GM19328 (cell line): Measurements from ENCODE around the gene KCNH1.
"Not testable (repeated sequence)": the region's sequence is repeated elsewhere in the genome, so short reads cannot be mapped to it uniquely, and the experiment has no call there.

Experiments used
- ATAC-seq: cut with Tn5 transposase; IDR thresholded peaks from one replicate; pipeline ENCODE4 v1.9.1; 2021; ENCODE audit warnings: mild to moderate bottlenecking, moderate library complexity; ENCODE audit not compliant: unreplicated experiment

Gene KCNH1

DNA sequence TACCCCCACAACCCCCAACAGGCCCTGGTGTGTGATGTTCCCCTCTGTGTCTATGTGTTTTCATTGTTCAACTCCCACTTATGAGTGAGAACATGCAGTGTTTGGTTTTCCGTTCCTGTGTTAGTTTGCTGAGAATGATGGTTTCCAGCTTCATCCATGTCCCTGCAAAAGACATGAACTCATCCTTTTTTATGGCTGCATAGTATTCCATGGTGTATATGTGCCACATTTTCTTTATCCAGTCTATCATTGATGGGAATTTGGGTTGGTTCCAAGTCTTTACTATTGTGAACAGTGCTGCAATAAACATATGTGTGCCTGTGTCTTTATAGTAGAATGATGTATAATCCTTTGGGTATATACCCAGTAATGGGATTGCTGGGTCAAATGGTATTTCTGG, 122.8 kb downstream of the KCNH1 start:
- ATAC-seq = not testable (repeated sequence)

DNA sequence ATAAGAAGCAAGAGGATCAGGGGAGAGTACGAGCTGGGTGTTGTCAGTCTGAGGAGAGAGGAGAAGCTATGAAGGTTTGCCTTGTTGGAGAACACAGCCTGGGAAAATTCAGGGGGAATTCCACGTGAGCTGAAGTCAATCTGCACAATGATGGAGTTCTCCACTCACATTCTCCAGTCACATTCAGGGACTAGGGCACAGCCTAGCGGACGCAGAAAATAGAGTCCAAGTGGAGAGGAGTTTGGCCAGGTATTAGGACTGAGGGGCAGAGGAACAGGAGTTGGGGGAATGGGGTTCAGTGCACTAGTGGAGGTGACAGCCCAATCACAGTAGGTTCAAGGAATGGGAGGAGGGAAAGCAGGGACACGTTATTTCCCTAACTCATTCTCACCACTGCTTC, 124.0 kb downstream of the KCNH1 start:
- no peak for ATAC-seq

DNA sequence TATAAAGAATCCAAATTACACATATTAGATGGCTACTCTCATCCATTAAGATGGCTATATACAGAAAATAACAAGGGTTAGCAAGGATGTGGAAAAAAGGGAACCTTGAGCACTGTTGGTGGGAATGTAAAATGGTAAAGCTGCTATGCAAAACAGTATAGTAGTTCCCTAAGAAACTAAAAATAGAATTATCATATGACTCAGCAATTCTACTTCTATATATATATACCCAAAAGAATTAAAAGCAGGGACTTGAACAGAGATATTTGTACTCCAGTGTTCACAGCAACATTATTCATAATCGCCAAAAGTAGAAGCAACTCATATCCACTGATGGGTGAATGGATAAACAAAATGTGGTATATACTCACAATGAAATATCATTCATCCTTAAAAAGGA, 126.1 kb downstream of the KCNH1 start:
- no peak for ATAC-seq

DNA sequence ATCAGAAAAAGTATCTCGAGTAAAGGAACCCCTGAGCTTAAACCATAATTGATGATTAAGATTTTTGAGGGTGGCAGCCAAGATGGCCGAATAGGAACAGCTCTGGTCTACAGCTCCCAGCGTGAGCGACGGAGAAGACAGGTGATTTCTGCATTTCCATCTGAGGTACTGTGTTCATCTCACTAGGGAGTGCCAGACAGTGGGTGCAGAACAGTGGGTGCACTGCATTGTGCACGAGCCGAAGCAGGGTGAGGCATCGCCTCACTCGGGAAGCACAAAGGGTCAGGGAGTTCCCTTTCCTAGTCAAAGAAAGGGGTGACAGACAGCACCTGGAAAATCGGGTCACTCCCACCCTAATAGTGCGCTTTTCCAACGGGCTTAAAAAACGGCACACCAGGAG, 138.0 kb downstream of the KCNH1 start:
- ATAC-seq = not testable (repeated sequence)

DNA sequence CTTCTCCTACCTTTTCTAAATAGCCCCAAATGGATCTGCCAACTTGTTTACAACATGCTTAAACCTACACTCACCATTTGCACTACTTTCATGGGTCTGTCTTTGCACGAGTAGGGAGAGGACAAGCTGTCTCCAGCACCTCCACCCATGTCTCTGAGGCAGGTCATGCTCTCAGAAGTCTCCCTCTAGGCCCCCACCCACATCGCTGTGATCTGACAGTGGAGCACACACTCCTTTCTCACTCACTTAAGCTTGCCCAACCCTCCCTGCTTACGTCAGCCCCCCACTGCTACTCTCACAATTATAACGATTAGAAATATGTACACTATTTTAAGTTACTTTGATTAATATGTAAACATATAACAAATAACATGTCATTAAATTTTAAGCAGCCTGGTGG, 141.1 kb downstream of the KCNH1 start:
- ATAC-seq = no peak

DNA sequence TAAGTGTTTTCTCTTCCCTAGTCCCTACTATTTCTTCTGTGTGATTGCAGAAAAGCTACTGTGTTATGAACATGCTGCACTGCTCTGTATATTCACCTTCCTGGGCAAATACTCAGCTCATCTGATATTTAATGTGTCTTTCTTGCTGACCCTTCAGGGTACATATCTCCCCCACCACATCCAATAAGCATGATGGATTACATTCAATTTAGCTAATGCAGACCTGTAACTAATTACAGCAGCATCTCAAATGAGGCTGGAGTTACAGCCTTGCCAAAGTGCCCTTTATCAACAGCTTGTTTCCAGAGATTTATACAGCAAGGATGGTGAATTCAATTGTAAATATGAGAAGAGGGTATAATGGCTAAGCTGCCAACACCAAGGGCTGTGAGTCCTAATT, 144.0 kb downstream of the KCNH1 start:
- ATAC-seq = no peak

DNA sequence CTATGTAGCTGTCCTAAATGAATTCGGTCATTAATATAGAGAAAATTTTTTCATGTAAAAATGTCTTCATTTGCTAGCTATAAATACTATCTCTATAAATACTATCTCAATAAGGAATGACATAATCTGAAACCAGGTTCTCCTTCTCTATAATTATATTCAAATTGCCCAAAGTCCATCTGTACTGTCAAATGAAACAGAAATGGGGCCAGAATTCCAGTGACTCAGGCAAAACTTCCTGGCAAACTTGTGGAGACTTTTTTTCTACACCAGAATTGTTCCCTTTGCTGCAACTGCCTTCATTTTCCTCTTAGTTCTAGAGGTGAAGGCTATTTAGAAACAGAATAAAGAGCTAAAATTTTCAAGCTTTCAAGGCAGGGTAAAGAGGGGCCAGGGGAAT, 152.5 kb downstream of the KCNH1 start:
- ATAC-seq = no peak

DNA sequence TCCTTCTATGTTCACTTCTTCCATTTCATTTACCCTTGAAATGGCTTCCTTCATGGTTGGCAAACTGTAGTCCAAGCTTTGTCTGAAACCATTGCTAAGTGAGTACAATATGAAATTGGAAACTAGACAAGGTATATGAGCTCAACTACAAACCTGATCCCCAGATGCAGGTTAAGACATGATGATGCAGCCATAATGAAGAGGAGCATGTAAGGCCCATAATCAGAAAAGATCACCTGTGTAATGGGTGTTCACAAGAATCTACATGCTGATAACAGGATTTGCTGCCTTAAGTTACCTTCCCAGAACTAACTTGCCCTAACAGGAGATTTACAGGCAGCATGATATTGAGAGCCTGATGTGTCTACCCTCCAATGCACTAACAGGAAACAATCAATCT, 153.9 kb downstream of the KCNH1 start:
- ATAC-seq = no peak

DNA sequence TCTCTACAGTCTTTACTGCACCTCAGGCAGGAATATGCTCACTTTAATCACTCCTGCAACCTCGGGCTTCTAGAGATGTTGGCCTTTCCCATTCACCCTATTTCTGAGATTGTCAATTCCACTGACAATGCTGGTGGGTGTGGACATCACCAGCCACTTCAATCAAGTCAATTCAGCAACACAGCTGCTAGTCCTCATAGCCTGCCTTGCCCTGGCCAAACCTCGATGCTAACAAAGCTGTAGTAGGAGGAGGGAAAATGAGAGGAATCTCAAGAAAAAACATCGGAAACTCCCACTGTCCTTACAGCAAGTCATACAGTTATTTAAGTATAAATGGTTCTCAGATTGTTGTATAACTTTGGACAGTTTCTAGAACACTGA, 155.0 kb downstream of the KCNH1 start:
- ATAC-seq = no peak

DNA sequence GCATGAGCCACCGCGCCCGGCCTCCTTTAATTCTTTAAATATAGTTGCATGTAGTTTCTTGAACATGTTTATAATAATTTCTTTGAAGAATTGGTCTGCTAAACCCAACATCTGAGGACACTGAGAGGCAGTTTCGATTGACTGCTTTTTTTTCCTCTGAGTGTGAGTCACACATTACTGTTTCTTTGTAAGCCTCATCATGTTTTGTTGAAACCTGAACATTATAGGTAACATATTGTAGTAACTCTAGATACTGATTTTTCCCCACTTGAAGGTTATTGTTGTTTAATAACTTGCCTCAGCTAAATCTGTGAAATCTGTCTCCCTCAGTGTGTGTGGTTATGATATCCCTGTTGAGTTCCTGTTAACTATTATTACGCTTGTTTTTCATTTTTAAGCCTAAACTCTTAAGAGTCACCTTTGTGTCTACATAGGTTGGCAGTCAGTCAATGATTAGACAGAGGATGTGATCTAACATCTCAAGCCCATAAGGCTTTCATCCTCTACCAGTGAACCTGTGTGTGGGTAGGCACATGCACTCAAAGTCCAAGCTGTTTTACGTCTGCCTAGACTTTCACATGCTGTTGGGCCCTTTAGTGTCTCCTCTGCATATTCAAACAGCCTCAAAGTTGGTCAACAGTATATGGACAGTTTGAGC, 155.5 kb downstream of the KCNH1 start:
- no peak for ATAC-seq

DNA sequence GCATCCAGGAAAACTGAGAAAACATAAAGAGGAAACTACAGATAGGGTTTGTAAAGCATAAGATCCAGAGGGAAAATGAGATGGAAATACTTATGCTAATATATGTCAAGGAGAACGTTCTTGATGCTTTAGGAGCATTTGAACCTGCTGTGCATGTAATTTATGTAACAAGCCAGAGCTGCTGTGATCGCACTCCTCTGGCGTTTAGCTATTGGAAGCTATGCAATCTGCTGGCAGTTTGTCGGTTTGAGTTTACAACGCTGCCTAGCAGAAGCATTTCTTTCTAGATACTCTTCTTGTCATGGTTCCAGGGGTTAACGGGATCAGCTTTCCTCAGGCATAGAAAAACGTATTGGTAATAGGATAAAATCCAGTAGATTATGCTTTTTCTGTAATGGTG, 182.7 kb downstream of the KCNH1 start:
- no peak for ATAC-seq

DNA sequence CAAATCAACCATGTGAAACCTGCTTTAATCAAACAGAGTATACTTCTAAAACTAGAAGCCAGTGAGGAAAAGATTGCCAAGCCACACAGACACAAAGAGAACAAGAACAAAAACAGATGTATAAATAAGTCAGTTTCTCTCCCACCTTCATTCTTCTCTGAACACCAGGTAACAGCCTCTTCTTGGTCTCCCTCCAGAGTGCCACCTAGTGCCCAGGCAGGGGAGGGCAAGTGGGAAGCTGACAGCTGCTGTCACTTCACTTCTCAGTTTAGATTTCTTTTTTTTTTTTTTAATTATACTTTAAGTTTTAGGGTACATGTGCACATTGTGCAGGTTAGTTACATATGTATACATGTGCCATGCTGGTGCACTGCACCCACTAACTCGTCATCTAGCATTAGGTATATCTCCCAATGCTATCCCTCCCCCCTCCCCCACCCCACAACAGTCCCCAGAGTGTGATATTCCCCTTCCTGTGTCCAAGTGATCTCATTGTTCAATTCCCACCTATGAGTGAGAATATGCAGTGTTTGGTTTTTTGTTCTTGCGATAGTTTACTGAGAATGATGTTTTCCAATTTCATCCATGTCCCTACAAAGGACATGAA, 183.9 kb downstream of the KCNH1 start:
- ATAC-seq = peak; percentile 58

DNA sequence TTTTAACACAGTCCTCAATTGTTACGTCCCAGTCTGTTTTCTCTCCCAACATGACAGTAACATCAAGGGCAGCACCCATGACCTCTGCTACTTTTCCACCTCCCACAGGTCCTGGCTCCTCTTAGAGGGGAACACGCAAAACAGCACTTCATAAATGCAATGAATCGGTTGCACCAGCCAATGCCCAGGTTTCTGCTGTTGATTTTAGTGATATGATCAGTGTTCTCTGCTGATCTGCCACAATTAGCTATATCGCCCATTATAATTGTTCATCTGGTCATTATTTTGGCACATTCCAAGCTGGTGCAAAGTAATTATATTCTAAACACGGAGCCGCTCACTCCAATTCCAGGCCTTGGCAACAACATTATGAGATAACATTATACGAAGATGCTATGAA, 184.5 kb downstream of the KCNH1 start:
- ATAC-seq = no peak

DNA sequence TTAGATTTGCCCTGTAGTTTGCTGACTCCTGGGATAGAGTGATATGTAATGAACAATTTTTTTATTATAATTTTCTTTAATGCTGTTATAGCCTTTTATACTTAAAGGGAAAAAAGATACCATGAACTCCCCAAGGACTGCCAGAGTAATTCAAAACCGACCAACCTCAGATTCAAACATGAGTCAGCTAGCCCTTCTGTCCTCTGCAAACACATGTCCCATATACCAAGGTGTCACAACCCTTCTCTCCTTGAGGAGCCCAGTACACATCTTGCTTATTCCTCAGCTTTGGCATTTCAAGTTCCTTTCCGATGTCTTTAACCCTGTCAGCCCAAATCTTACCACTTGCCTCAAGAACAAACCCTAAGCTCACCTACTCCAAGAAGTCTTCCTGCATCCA, 184.9 kb downstream of the KCNH1 start:
- ATAC-seq = no peak

DNA sequence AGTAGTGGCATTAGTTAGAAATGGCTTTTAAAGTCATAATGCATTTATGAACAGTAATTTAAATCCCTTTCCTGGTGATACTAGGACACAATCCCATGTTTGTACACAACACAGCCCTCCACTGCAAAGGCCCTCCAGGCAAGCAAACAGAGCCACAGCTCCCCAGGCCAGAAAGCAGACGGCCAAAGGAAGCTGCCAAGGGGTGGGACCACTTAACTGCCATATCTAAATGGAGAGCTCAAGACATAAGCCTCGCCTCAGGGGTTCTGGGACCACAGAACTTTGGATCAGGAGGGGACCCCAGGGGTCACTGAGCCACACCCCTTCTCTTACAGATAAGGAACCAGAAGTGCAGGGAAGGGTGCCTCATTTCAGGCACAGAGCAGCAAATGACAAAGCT, 189.7 kb downstream of the KCNH1 start:
- no peak for ATAC-seq

DNA sequence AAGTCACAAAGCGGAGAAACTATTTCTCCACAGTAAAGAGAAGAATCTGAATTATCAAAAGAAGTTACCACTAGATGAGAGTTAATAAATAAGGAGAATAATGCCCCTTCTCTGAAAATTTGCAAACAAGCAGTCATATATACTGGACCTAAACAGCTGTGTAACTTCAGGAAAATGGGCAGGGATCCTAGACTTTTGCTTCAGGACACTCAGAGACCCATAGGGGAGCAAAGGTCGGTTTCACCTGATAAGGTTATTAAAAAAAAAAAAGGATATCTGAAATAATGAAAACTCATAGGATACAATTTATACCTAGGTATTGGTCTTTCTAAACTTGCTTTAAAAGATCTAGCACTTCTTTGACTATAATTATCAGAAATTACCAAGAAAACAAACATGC, 191.4 kb downstream of the KCNH1 start:
- no peak for ATAC-seq

DNA sequence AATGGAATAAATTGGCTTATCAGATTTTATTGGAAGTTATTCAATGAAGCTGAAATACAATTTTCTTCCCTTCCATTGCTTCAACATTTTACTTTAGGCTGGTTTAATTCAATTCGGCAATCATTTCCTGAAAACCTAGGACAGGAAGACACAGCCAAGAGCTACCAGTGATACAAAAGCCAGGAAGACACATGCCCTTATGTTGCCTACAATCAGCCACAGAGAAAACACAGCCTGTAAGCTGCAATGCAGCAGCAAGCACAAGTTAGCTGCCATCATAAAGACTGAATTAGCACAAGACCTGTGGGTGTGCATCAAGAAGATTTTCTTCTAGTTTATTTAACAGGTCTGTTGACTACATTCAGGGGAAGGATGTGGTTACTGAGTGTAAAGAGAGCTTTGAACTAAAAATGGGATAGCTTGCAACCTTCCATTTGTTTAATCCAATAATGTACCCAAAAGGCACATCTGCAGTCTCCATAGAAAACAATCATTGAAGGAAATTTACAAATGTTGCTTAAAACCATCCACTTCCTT, 193.8 kb downstream of the KCNH1 start:
- ATAC-seq = no peak

DNA sequence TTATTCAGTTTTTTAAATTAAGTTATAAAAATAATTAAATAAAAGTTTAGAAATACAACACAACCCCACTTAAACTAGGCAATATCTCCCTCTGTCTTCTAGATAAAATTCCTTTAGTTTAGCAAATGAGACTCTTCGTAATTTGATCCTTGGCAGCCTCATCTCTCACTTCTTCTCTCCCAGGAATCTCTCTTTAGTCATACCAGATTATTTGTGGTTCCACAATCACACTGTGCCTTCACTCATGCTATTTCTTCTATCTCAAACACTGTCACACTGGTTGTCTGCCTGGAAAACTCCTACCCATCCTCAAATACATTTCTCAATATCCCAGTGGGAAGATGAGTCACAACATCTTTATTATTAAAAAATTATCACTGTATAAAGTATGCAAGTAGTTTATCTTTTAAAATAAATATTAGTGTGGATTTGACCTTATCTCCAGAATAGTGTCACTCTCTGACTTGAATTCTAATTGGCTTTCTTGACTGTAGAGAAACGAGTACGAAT, 195.5 kb downstream of the KCNH1 start:
- ATAC-seq = no peak

DNA sequence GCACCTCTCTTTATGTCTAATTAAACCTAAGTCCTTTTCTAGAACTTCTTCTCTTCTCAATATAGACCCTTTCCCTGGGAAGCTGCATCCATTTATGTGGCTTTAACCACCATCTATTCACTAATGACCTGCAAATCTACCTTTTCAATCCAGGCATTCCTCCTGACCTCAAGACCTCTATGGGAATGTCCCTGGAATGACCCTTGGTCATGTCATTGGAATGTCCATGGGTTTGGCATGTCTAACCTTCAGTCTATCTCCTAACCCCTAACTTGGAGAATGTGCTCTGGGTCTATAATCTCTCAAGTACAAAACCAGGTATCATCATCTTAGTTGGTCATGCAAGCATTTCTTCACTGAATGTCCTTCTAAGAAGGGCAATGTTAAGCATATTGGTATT, 196.1 kb downstream of the KCNH1 start:
- no peak for ATAC-seq

DNA sequence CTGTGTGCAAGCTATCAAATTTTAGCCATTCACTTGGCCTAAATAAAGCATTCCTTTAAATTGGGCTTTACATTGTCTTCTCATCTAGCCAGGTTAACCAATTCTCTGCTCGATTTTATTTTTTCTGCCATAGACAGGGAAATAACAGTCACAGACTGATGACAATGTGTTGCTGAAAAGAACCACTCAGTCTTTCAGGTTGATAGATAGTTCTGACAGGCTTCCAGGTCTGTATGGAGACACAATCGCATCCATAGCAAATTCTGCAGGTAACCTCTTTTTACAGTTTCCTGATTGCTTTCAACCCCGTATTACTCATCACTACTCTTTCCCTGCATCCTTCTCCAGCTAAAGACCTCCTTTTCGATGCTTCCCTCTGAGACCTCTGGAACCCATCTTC, 198.0 kb downstream of the KCNH1 start:
- ATAC-seq = no peak

DNA sequence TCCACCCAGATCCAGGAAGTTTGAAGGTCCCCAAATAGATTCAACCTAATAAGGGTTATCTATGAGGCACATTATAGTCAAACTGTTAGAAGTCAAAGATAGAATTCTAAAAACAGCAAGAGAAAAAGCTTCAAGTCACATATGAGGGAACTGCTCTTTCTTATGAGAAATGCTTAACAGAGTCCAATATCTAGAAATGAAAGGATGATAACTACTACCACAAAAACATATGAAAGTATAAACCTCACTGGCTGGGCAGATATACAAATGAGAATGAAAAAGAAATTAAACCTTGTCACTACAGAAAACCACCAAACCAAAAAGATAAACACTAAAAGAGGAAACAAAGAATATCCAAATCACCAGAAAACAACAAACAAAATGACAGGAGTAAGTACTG, 201.8 kb downstream of the KCNH1 start:
- ATAC-seq = no peak

DNA sequence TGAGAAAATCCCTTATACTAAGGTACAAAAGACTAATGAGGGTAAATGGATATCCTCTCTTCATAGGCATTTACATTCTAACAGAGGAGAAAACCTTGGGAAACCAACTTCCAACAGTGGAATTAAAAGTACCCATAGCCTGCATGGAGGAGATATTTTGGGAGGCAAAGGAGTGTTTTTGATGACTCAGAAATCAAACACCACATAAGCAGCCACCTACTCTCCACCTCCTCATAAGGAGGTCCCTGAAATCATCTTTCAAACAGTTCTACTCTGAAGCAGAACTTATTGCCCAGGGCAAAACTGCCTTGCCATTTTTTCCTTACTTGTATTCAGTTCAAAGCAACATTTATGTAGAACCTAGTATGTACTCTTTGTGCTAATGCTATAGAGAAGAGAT, 211.3 kb downstream of the KCNH1 start:
- ATAC-seq = no peak
